Measurements from ENCODE around the gene ZGPAT. TPM values are rescaled to one million over a fixed set of nuclear protein-coding genes. Genes with fewer than 3 reads are reported as not detected.

Gene ZGPAT
- polyA plus RNA-seq, 1 donor, result 17.8 TPM

DNA sequence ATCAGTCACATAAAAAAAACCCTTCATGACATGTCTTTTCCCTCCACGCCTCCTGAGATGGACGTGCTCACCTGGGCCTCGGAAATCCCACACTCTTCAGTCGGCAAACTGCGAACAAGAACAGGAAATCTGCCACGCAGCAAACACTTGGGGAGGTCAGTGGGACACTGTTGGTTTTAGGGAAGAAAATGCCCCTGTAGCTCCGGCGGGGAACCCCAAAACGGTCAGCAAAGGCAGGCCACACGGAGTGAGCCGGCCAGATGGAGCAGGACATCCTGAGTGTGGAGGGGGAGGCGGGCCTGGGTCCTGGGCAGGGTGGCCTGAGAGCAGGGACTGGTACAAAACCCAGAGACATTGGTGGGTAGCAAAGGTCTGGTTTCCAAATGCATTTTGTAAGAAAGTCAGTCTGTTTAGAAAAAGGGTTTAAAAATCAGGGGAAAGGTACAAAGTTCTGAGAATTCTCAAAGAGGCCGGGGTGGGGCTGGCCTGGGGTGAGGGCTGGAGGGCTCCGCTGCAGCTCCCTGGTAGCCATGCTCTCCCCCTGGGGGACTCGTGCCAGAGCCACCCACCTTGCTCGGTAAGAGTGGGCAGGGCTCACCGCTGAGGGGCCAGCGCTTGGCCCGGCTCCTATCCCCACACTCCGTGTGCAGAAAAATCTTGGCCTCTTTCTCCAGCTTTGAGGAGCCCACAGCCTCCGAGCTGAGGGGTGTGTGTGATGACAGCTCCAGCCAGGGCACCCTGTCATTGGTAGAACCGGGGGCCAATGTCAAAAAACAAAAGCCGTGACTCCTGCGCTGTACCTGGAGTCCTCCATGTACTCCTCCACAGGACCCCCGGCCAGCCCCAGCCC, 37.0 kb downstream of the ZGPAT start:
- no peak for DNase-seq

DNA sequence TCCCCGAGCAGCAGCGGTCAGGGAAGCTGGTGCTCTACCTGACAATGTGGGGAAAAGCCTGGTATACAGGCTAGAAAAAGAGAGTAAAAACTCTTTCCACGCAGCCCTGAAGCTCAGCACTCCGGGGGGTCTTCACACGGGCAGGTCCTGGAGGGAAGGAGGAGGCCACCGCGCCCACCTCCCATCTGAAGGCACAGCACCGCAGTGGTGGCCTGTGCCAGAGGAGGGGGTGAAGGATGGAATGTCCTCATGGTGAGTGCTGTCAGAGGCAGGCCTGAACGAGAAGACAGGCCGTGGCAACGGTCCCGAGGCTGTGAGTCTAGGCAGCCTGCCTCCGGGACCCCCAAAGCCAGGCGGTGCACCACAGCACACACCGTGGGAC, 37.6 kb downstream of the ZGPAT start:
- no peak for DNase-seq

DNA sequence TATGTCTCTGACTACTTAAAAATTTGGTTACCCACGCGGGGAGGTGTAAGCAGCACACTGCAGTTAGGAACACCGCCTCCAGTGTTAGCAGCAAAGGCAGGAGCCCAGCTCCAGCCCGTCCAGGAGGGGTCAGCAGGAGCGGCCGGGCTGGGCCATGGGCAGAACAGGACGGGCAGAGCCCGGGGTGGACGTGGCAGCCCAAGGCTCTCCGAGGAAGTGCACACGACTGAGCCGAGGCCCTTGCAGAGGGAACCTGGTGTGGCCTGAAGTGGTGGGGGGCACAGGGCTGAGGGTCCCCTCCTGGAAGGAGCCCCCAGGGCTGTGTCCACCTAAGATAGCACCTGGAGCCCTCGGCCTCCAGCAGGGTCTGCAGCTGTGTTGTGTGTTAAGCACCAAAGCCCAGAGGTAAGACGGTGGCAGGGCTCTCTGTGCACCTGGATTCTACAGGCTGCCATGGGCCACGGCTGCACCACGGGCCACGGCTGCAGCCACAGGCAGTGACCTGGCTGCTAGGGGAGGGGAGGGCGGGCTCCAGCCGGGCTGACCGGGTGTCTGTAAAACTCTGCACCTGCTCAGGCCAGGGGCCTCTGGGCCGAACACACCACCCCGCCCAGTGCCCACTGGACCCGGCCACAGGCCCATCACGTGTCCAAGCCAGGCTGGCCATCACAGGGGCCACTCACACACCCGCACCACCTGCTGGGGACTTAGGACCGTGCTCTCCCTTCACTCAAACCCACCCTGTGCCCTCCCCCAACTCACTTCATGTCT, 38.3 kb downstream of the ZGPAT start:
- no peak for DNase-seq

DNA sequence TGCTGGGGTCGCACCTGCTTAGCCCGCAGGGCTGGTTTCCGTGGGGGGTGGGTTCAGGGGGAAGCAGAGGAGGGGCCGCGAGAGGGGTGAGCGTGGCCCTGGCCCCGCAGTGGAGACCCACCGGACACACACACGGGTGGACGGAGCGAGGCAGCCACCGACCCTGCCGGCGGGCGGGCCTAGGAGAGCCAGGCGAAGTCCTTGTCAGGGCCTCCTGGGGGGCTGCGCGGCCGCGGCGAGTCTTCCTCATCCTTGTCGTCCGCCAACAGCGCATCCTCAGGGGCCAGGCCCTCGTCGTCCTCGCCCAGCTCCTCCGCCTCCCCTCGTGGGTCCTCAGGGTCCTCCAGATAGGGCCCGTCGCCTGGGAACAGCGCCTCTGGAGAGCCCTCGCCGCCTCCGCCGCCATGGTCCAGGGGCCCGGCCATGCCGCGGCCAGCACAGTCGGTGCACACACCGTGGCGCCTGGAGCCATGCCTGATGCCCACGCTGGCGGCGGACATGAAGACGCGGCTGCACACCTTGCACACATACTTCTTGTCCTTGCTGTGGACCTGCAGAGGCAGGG, 39.0 kb downstream of the ZGPAT start:
- DNase-seq, result no peak

DNA sequence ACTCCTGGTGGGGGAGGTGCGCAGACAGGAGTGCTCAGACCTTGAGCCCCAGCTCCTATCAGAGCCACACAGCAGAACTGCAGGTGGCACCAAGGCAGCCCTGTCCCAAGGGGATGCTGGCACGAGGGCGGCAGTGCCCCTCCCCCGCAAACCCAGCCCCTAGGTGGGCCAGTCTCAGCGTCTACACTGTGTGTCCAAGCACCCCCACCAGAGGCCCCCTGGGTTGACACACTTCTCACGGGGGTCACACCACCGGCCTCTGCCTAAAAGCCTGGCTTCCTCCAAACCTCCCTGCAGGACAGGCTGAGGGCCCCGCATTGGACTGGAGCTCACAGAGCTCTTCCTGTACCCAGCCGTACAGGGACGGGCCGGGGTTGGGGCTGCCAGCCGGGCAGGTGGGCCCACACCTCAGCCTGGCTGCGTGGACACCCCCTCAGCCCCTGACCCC, 39.8 kb downstream of the ZGPAT start:
- DNase-seq, result no peak

DNA sequence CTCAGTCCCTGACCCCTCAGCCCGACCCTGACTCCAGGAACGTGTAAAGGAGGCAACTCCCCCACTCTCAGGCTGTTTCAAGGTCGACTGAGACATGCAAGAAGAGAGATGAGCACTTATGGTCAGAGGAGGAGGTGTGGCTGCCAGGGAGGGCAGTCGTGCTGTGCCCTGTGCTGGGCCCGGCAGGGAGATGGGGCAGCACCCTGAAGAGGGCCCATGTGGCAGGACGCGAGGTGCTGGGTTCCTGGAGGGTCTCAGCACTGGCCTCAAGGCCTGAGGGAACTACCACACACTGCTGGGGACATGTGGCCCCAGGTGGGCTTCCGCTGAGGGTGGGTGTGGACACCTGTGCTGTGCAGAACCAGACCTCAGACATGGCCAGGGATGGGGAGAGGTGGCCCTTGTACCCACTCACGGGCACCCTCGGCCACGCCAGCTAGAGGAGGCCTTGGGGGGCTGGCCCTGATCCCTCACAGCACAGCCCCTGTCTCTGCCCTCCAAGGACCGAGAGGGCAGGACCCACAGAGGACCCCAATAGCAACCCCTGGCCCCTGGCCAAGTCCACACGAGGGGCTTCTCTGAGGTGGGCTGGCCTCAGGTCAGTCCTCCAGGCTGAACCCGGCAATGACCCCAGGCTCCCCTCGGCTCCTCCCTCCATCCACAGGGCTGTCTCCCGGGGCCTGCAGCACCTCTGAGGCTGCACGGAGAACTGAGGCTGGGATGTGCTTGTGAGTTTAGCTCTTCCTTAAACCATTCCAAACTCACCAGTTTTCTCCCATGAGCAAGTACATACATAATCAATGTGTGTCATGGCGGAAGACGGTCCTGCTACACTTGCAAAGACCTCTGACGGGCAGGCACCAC, 40.5 kb downstream of the ZGPAT start:
- no peak for DNase-seq

DNA sequence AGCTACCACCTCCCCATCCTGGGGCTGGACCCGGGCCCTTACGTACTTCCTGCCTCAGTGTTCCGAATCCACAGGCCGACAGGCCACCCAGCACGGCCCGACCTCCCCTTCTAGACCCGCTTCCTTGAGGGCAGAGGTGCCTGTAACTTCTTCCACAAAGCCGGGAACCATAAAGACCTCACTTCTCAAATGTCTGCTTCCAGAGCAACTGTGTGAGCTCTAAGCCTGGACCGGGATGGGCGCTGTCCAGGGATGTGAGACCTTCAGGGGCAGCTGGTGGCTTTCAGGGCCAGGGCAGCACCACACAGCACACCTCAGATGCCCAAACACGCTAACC, 41.1 kb downstream of the ZGPAT start:
- DNase-seq, result no peak

DNA sequence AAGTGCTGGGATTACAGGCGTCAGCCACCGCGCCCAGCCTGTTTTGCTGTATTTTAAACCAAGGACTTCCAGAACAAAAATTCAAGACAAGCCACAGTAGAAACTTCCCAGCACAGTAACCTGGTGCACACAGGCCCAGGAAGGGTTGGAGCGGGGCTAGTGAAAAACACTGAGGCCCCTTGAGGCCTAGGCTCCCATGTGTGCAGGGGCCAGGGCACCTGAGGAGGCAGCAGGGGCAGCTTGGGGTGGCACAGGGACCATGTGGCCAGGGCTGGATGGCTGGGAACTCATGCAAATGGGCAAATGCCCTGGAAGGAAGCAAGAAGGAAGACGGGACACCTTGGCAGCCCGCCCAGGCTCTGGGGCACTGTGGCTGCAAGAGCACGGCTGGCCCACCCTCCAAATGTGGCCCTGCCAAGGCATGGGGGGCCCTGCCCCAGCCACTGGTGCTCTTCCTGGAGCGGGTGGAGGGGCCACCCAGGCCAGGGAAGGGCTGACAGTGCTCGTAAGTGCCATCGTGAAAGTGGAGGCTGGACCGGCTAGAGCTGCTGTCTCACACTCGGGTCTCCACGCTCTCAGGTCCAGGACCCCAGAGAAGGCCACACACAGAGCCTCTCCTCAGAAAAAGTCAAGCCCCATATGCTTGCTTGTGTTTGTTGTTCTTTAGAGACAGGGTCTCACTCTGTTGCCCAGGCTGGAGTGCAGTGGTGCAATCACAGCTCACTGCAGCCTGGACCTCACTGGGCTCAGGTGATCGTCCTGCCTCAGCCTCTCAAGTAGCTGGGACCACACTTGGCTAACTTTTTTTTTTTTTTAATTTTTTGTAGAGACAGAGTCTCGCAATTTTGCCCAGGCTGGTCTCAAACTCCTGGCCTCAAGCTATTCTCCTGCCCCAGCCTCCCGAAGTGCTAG, 42.0 kb downstream of the ZGPAT start:
- DNase-seq, result no peak

DNA sequence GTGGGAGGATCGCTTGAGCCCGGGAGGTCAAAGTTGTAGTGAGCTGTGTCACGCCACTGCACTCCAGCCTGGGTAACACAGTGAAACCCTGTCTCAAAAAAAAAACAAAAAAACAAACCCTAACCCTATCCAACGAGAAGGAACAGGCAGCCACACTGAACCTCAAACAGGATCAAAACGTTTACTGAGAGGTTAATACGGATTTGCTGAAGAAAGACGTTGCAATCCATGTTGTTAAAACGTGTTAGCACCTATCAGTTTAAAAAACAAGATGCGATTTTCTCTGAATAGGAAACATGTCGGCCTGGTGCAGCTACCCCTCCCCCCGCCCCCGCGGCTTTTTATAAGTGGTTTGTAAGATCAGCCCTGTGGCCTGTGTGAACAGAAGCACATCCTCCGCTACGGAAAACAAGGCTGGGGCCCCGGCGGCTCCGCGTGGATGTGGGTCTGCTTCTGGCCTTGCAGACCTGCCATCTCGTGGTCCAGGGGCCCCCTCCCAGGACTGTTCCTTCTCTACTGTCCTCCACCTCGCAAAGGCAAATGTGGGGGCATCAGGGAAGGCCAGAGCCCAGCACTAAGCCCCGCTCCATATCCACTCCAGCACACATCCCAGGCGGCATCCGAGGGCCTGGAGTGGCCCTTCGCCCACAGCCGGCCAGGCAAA, 43.1 kb downstream of the ZGPAT start:
- DNase-seq, result no peak

DNA sequence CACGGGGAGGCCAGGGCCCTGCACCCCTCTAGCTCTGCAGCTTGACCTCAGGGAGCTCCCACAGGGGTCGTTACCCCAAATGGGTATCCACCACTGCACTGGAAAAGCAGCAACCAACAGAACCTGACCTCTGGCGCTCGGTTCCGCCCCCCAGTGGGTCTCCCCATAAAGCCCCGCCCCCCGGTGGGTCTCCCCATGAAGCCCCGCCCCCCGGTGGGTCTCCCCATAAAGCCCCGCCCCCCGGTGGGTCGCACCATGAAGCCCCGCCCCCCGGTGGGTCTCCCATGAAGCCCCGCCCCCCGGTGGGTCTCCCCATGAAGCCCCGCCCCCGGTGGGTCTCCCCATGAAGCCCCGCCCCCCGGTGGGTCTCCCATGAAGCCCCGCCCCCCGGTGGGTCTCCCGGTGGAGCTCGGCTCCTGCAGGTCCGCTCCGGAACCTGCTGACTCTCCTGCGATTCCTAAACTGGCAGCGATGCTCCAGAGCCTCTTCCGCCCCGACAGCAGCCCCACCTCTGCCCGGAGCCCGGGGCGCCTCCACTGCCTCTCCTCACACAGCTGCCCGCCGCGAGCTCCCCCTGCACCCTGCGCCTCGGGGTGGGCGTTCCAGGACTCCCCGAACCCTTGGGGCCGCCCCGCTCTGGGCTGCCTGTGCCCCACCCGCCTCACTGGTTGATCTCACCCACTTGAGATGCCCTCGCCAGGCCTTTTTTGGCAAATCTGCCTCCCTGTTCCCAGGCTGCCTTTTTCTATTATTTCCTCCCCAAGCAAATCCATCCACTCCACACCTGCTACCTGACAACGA, 43.8 kb downstream of the ZGPAT start:
- DNase-seq, result no peak

DNA sequence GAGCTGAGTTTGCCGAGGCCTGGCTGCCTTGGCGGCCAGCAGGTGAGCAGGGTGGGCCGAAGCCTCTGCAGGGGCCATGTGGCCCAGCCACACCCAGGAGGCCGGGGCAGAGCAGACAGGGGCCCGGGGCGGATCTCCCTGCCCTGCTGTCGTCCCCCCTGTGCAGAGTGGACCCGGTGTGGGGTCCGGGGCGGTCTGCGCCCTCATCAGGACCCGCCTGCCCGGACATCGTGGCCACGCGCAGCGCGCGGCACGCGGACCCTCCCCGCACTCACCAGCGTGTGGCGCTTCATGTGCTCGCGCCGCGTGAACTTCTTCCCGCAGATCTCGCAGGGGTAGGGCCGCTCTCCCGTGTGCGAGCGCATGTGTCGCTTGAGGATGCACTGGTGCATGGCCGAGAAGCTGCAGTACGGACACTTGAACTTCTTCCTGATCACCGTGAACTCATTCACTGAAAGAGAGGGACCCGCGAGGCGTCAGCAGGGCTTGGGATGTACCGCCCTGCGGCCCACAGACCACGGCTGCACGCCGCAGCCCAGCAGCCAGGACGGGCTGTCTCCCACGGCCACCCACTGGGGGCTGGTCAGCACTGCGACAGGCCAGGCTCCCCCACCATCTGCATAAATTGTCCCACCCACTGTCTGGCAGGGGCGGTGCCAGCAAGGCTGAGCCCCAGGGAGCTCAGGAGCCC, 44.7 kb downstream of the ZGPAT start:
- DNase-seq, result no peak

DNA sequence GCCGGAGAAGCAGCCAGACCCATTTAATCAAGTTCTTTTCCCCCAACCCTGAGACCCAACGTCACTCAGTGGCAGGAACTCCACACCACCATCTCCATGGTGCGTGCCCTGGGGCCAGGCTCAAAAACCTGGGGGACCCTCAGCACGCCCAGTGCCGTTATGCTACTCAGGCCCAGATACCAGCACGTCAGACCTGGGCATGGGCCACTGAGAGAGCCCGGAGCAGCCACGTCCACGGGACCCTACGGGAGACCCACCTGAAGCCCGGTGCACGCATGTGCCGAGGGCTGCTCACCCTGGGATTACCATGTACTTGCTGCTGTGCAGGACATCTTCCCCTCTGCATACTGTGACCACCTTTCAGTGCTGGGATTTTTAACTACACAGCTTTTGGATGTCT, 45.5 kb downstream of the ZGPAT start:
- DNase-seq, result no peak

DNA sequence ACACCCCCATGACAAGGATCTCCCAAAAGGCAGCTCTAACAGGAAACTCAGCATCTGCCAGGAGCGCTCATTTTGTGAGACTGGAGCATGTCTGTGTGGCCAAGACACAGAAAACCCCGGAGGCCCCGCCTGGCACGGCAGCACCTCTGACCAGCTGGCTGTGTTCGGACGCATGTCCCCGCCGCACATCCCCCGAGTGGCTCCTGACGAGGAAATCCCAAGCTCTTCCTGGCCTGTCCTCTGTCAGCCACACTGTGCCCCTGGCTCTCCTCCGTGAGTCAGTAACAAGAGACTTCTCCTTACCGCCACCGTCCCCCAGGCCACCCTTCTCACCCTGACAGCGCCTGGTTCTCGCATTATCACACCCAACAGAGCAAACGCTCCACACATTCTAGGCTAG, 46.2 kb downstream of the ZGPAT start:
- no peak for DNase-seq

DNA sequence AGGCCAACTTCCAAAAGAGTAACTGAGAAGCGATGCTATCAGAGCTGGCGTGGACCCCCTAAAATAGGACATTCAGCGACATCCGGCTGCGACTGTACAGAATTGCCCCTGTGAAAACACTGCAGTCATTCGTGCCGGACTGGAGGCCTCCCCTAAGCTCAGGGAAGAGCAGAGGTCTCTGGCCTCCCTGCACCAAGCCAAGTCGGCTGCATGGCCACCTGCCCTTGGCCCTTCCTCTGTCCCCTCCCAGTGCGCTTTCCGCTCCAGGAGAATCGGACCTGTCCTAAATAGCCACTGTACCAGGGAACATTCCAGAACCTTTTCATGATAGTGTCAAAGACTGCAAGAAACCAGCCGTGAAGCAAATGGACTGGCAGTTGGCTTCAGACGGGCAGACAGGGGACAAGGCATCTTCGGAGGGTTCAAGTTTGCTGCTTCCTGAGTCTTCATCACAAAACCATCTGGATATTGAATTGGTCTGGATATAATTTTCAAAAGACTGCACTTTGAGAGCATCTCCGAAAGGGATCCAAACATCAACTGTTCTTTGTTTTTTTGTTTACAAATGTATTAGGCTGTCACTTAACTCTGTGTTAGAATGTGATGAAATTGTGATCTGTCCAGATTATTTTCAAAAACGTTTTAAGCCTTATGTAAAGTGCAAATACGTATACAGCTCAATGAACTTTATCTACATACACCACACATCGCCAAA, 48.3 kb downstream of the ZGPAT start:
- DNase-seq, result no peak

DNA sequence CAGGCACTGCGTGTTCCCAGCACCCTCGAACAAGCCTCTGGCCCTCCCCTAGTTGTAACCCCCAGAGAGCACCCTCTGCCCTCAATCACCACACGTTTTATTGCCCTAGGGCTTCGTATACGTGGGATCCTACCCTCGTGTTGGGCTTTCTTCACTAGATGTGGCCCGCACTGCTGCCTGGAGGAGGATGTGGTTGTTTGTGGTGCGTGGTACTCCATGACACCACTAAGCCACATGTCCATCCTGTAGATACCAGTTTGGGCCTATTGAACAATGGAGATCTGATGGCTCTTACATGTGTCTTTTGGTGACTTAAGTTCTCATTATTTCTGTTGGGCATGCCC, 48.8 kb downstream of the ZGPAT start:
- DNase-seq, result no peak

DNA sequence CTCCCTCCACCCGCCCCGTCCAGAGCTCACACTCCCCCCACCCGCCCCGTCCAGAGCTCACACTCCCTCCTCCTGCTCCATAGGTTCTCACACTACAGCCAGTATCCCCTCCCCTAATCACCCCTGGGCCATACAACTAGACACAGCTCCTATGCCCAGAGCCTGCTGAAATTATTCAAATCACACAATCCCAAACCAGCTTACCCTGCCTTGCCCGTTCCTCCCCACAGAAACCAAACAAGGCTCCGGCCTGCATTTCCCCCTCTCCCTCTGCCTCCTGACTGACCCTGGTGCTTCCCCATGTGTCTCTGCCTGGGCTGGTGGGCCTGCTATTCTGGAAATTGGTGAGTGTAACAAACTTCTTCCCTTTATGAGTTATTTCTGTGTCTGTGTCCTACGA, 50.3 kb downstream of the ZGPAT start:
- DNase-seq, result no peak

DNA sequence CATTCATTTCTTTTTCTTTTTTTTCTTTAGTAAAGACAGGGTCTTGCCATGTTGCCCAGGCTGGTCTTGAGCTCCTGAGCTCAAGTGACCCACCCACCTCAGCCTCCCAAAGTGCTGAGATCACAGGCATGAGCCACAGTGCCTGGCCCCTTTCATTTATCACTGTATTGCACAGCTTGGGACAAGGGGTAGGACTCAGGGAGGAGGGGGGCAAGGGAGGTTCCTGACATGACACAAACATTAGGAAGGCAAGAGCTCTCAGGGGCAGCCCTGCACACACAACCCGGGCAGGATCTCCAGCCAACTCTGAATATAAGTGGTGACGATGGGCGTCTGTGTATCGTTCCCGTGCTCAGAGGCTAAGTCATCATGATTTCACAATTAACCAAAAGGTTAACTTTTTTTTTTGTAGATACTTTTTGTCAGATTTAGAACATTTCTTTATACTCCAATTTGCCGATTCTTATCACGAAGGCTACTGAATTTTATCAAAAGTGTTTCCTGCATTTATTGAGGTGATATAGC, 51.6 kb downstream of the ZGPAT start:
- no peak for DNase-seq

Measured in left kidney (tissue), 2 donors.